Esophagus muscularis mucosa (tissue), 4 donors: ENCODE results near the gene RFX3. TPM values are rescaled to one million over a fixed set of nuclear protein-coding genes. Genes with fewer than 3 reads are reported as not detected.

ENCODE experiments used
- DNase-seq: peaks from one replicate; pipeline ENCODE4 v3.0.0-alpha.2; 2017; ENCODE audit errors: extremely low spot score
- H3K27ac ChIP-seq, 4 donors: fragments of 200-600 bp; sonication (generic); replicated peaks in 1 of 4; 1 replicate in 3 of 4; 2 replicates in 1 of 4; pipeline ENCODE4 v1.5.1; 2016 to 2019; ENCODE audit warnings: mild to moderate bottlenecking in 1 of 4
- H3K27me3 ChIP-seq, 4 donors: fragments of 200-600 bp; sonication (generic); one replicate each; pipeline versions ENCODE4 v1.5.1 to v1.6.0; 2016 to 2019
- H3K36me3 ChIP-seq, 4 donors: fragments of 200-600 bp; sonication (generic); one replicate each; pipeline ENCODE4 v1.5.1; 2016 to 2019
- H3K4me1 ChIP-seq, 4 donors: fragments of 200-600 bp; sonication (generic); one replicate each; pipeline ENCODE4 v1.5.1; 2016 to 2019
- H3K4me3 ChIP-seq, 4 donors: fragments of 200-600 bp; sonication (generic); 1 replicate in 2 of 4; 2 replicates in 2 of 4; pipeline ENCODE4 v1.5.1; 2016 to 2019; ENCODE audit warnings: mild to moderate bottlenecking in 4 of 4, moderate library complexity in 1 of 4
- H3K9me3 ChIP-seq, 4 donors: fragments of 200-600 bp; sonication (generic); 1 replicate in 3 of 4; 2 replicates in 1 of 4; pipeline ENCODE4 v1.5.1; 2016 to 2019
- EP300 ChIP-seq: sonication (generic); formaldehyde crosslinking; IDR thresholded peaks from one replicate; pipeline ENCODE4 v1.6.1; 2017; ENCODE audit warnings: antibody characterized with exemption
- POLR2A ChIP-seq: fragments of 450-650 bp; IDR thresholded peaks from one replicate; pipeline ENCODE4 v1.6.1; 2017; ENCODE audit warnings: antibody characterized with exemption, moderate library complexity, mild to moderate bottlenecking, low read depth
- POLR2AphosphoS5 ChIP-seq, 2 donors: sonication (generic); formaldehyde crosslinking; IDR thresholded peaks; one replicate each; pipeline ENCODE4 v1.6.1; 2017; ENCODE audit warnings: antibody characterized with exemption in 2 of 2
- WGBS: methylation state at CpG from one replicate; pipeline ENCODE4 v1.1.5; 2018; 5-methylcytosine and 5-hydroxymethylcytosine counted together
- intact Hi-C: fragments of 100-400 bp; cut with DNase I; formaldehyde crosslinking; loops from one replicate; pipeline ENCODE4 v1.15.1; 2023
- total RNA-seq, 4 donors: library from RNA; depleted of rRNA; stranded (reverse); fragments of >200 nt; gene quantifications; one replicate each; pipeline versions ENCODE4 v1.1.0 to v1.2.1, GENCODE V29; 2016
- TF ChIP-seq, protein P1 (sequence below), 3 experiments: fragments of 200-600 bp in 2 of 3; fragments of 450-650 bp in 1 of 3; sonication (generic) in 2 of 3; IDR thresholded peaks; one replicate each; pipeline ENCODE4 v1.5.1; 2017 to 2019; ENCODE audit warnings: antibody characterized with exemption in 3 of 3, mild to moderate bottlenecking in 2 of 3, moderate library complexity in 1 of 3

The RFX3 gene
- total RNA-seq, 4 donors from 2014 or later, result 4.5 to 7.9 (median 5.5) TPM

DNA sequence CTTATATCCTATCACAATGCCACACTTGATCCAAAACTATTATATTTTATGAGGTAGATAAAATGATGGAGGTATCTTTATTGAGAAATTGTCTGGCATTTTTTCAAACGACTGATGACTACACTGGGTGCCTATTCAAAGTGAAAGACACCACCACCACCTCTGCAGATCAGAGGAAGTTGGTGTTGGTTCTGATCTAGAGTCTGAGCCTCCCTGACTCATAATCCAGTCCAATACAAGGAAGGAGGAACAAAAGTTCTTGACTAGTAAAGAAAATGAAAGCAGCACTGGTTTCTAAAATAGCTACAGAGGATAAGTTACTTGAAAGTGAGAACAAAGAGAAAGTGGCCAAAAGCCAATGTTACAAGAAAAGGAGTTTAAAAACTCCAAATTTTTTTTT is 139.9 kb downstream of the RFX3 start:
- Histone ChIP-seq H3K4me1 (no peaks in the 10 kb centered on the region), H3K36me3 (peaks cover 0 to 7% (median 0%) of the 10 kb centered on the region in 4 donors), H3K4me3 (no peak overlapping the region), H3K27me3 (no peaks in the 10 kb centered on the region), H3K9me3 (no peaks in the 10 kb centered on the region), H3K27ac (no peak overlapping the region)
- no peak for DNase-seq
- intact Hi-C loops, result no loop called here
- 75% methylated on average over 1 of the region's 1 CpG for WGBS
- TF ChIP-seq EP300, result no peak
- no peak for TF ChIP-seq POLR2A
- no peak for TF ChIP-seq POLR2AphosphoS5 (IDR thresholded peaks at IDR 0.05)
- TF ChIP-seq, protein P1, sequence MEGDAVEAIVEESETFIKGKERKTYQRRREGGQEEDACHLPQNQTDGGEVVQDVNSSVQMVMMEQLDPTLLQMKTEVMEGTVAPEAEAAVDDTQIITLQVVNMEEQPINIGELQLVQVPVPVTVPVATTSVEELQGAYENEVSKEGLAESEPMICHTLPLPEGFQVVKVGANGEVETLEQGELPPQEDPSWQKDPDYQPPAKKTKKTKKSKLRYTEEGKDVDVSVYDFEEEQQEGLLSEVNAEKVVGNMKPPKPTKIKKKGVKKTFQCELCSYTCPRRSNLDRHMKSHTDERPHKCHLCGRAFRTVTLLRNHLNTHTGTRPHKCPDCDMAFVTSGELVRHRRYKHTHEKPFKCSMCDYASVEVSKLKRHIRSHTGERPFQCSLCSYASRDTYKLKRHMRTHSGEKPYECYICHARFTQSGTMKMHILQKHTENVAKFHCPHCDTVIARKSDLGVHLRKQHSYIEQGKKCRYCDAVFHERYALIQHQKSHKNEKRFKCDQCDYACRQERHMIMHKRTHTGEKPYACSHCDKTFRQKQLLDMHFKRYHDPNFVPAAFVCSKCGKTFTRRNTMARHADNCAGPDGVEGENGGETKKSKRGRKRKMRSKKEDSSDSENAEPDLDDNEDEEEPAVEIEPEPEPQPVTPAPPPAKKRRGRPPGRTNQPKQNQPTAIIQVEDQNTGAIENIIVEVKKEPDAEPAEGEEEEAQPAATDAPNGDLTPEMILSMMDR (IDR thresholded peaks at IDR 0.05), result no peak

DNA sequence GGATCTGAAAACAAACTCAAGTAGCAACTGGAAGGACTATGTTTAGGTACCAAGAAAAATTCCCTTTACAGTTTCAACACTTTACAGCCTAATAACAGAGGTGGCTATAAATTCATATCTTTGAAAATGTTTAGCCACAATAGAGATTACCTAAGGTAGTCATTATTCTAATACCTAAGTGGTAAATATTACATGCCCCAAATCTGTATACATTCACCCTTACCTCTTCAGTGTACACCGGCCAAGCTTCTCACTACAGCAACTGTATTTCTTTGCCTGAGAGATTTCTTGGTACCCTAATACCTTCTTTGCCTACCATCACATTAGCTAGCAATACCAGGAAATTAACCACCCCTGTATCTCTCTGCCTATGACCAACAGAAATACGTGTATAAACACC is 154.0 kb downstream of the RFX3 start:
- no peaks in the 10 kb centered on the region for H3K36me3 ChIP-seq
- peaks cover 0 to 9% (median 3%) of the 10 kb centered on the region in 4 donors for H3K4me1 ChIP-seq
- H3K9me3 ChIP-seq, result no peaks in the 10 kb centered on the region
- WGBS, result 84% methylated on average over 2 of the region's 2 CpGs
- intact Hi-C loops, result no loop called here
- H3K27me3 ChIP-seq, result no peaks in the 10 kb centered on the region
- H3K4me3 ChIP-seq, result no peak overlapping the region
- TF ChIP-seq, protein P1 (IDR thresholded peaks at IDR 0.05), result no peak
- no peak for TF ChIP-seq POLR2A
- no peak for TF ChIP-seq EP300
- TF ChIP-seq POLR2AphosphoS5 (IDR thresholded peaks at IDR 0.05), result no peak
- no peak overlapping the region for H3K27ac ChIP-seq
- DNase-seq, result no peak

DNA sequence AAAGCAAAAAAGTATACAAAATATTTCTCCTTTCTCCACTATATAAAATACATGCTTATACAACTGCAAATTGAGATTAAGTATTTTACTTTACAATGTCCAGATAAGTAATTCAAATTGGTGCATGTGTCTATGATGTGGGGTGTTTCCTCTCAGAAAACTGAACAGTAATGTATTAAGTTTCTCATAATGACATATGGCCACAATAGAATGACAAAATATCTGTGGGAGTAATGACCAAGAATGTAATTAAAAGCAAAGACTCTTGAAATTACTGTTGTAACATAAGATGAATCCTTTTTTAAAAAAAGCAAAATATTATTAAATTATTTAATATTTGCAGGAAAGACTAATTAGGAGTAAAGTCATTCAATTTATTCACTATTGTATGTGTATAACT is 155.1 kb downstream of the RFX3 start:
- Histone ChIP-seq H3K27me3 (no peaks in the 10 kb centered on the region), H3K9me3 (no peaks in the 10 kb centered on the region), H3K4me3 (no peak overlapping the region), H3K36me3 (no peaks in the 10 kb centered on the region), H3K4me1 (peaks cover 0 to 9% (median 3%) of the 10 kb centered on the region in 4 donors), H3K27ac (no peak overlapping the region)
- TF ChIP-seq, protein P1 (IDR thresholded peaks at IDR 0.05), result no peak
- no peak for TF ChIP-seq POLR2AphosphoS5 (IDR thresholded peaks at IDR 0.05)
- TF ChIP-seq EP300, result no peak
- TF ChIP-seq POLR2A, result no peak
- intact Hi-C loops, result no loop called here
- DNase-seq, result no peak

DNA sequence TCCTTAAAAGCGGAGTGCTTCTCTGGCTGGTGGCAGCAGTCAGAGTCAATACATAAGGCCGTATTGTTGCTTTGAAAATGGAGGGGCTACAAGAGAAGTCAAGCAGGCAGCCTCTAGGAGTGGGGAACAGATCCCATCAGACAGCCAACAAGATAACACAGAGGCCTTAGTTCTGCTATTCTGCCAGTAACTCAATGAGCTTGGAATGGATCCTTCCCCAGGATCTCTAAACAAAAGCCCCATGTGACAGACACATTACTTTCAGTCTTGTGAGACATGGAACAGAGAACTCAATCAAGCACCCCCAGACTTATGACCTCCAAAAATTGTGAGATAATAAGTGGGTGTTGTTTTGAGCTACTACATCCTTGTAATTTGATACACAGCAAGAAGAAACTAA is 158.6 kb downstream of the RFX3 start:
- intact Hi-C loops, result no loop called here
- WGBS, result 75% methylated on average over 2 of the region's 2 CpGs
- Histone ChIP-seq H3K9me3 (no peaks in the 10 kb centered on the region), H3K36me3 (no peaks in the 10 kb centered on the region), H3K27me3 (no peaks in the 10 kb centered on the region), H3K4me1 (peaks cover 0 to 16% (median 13%) of the 10 kb centered on the region in 4 donors), H3K4me3 (no peak overlapping the region), H3K27ac (no peak overlapping the region)
- no peak for DNase-seq
- TF ChIP-seq EP300, result no peak
- TF ChIP-seq, protein P1 (IDR thresholded peaks at IDR 0.05), result no peak
- TF ChIP-seq POLR2A, result no peak
- no peak for TF ChIP-seq POLR2AphosphoS5 (IDR thresholded peaks at IDR 0.05)

DNA sequence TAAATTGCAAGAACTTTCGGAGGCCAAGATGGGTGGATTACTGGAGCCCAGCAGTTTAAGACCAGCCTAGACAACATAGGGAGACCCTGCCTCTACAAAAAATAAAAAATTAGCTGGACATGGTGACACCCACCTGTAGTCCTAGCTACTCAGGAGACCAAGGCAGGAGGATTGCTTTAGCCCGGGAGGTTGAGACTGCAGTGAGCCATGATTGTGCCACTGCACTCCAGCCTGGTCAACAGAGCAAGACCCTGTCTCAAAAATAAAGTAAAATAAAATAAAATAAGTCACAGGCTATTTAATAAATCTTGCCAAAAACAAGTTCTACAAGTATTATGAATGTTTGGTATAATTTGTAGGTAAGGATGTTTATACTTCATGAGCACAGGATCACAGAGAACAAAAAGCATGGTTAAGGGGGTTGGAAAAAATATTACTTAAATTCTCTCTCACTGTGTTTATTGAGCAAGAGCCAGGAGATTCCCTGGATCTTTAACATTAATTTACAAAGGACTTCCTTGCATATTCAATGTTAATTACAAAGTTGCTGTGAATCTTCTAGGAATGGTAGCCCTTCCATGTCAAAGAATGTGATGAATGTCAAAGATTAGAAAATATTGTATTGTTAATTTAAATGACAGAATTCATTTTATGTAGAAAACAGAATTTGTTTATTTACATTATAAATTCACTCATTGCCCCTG is 164.0 kb downstream of the RFX3 start:
- TF ChIP-seq POLR2A, result no peak
- TF ChIP-seq EP300, result no peak
- no peak for TF ChIP-seq POLR2AphosphoS5 (IDR thresholded peaks at IDR 0.05)
- TF ChIP-seq, protein P1 (IDR thresholded peaks at IDR 0.05), result no peak
- intact Hi-C loops, result no loop called here
- Histone ChIP-seq H3K9me3 (no peaks in the 10 kb centered on the region), H3K36me3 (no peaks in the 10 kb centered on the region), H3K4me1 (peaks cover 3 to 22% (median 20%) of the 10 kb centered on the region in 4 donors), H3K27me3 (no peaks in the 10 kb centered on the region), H3K4me3 (no peak overlapping the region), H3K27ac (no peak overlapping the region)
- no peak for DNase-seq
- WGBS, result 90% methylated on average over 2 of the region's 2 CpGs
